Body of pancreas (tissue), 4 donors: ENCODE data around the gene OR5A2.

Source experiments
- POLR2A ChIP-seq, 3 donors: fragments of 450-650 bp; IDR thresholded peaks; one replicate each; pipeline ENCODE4 v1.6.1; 2016; ENCODE audit warnings: antibody characterized with exemption in 3 of 3, mild to moderate bottlenecking in 2 of 3
- TF ChIP-seq, protein P1 (sequence below), 7 experiments: fragments of 450-650 bp in 4 of 7; fragments of 200-600 bp in 3 of 7; sonication (generic) in 3 of 7; IDR thresholded peaks; one replicate each; pipeline ENCODE4 v1.5.1; 2016 to 2019; ENCODE audit warnings: antibody characterized with exemption in 7 of 7

DNA sequence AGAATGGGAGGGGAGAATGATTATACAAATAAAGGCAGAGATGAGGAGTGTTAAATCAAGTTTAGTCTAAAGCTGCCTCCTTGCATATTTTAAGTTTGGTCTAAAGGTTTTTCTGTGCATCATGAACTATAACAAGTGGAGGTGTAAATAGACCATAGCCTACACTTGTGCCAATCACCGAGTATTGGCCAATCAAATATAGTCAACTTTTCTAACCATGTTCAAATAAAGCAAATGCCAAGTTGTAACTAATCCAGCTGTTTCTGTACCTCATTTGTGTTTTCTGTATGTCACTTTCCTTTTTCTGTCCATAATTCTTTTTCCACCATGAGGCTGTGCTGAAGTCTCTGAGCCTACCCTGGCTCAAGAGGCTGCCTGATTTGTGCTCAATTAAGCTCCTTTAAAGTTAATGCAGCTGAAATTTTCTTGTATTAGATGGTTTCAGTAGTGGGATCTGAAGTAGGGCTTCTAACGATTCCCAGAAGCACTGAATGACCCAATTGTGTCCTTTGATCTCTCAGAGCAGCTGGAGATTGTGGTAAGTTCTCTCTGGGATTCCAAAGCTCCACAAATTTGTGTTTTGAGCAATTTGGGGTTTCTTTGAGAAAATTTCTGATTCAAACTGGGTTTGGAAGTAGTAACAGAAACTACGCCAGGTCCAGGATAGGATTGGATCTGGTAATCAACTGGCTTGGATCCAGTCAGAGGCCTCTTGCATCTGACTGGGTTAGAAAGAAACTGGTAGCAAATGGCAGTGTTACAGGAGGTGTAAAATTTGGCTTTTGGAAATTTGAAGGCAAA, 25.6 kb downstream of the OR5A2 start:
- TF ChIP-seq, protein P1, sequence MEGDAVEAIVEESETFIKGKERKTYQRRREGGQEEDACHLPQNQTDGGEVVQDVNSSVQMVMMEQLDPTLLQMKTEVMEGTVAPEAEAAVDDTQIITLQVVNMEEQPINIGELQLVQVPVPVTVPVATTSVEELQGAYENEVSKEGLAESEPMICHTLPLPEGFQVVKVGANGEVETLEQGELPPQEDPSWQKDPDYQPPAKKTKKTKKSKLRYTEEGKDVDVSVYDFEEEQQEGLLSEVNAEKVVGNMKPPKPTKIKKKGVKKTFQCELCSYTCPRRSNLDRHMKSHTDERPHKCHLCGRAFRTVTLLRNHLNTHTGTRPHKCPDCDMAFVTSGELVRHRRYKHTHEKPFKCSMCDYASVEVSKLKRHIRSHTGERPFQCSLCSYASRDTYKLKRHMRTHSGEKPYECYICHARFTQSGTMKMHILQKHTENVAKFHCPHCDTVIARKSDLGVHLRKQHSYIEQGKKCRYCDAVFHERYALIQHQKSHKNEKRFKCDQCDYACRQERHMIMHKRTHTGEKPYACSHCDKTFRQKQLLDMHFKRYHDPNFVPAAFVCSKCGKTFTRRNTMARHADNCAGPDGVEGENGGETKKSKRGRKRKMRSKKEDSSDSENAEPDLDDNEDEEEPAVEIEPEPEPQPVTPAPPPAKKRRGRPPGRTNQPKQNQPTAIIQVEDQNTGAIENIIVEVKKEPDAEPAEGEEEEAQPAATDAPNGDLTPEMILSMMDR (IDR thresholded peaks at IDR 0.05) = no peak
- TF ChIP-seq POLR2A (IDR thresholded peaks at IDR 0.05) = no peak
